Measurements from ENCODE around the gene NPR1. TPM values are rescaled to one million over a fixed set of nuclear protein-coding genes. Genes with fewer than 3 reads are reported as not detected.
A peak's percentile ranks its signal among the peaks of the same experiment; 100 is the strongest.
"Not testable (repeated sequence)": the region's sequence is repeated elsewhere in the genome, so short reads cannot be mapped to it uniquely, and the experiment has no call there.

The NPR1 gene
- not detected for total RNA-seq

- Histone ChIP-seq H3K27me3 (ENCODE audit: insufficient read depth, low read length) (peaks cover 43% of the 10 kb centered on the region), H3K4me3 (ENCODE audit: low read length) (peak within 1 kb of the TSS; percentile 15), H3K9me3 (ENCODE audit: low read depth, low read length) (no peaks in the 10 kb centered on the region), H3K4me1 (ENCODE audit: insufficient read depth, low read length) (peaks cover 26% of the 10 kb centered on the region)
Measured at GRCh38 chr1:153678519-153679336, at the start of gene NPR1. Gene NPR1, plus strand, starts transcription at chr1:153678688. Its CDS starts 421 bp downstream, at chr1:153679109.

GRCh38 chr1:153629343-153629665 is 49.2 kb upstream of the NPR1 start:
- H3K27me3 ChIP-seq (ENCODE audit: insufficient read depth, low read length) = no peaks in the 10 kb centered on the region

GRCh38 chr1:153629971-153630370 is 48.5 kb upstream of the NPR1 start:
- peaks cover 17% of the 10 kb centered on the region for H3K4me1 ChIP-seq (ENCODE audit: insufficient read depth, low read length)
- no peaks in the 10 kb centered on the region for H3K9me3 ChIP-seq (ENCODE audit: low read depth, low read length)
- H3K27me3 ChIP-seq (ENCODE audit: insufficient read depth, low read length) = no peaks in the 10 kb centered on the region
- no peak overlapping the region for H3K4me3 ChIP-seq (ENCODE audit: low read length)

More at GRCh38 chr1:153629343-153629665, 49.2 kb upstream of the NPR1 start:
- no peaks in the 10 kb centered on the region for H3K9me3 ChIP-seq (ENCODE audit: low read depth, low read length)
- peaks cover 17% of the 10 kb centered on the region for H3K4me1 ChIP-seq (ENCODE audit: insufficient read depth, low read length)
- no peak overlapping the region for H3K4me3 ChIP-seq (ENCODE audit: low read length)

- Histone ChIP-seq H3K27me3 (ENCODE audit: insufficient read depth, low read length) (no peaks in the 10 kb centered on the region), H3K4me1 (ENCODE audit: insufficient read depth, low read length) (peaks cover 21% of the 10 kb centered on the region), H3K9me3 (ENCODE audit: low read depth, low read length) (no peaks in the 10 kb centered on the region), H3K4me3 (ENCODE audit: low read length) (no peak overlapping the region)
Measured at GRCh38 chr1:153630384-153630783, 48.1 kb upstream of the NPR1 start.

- Histone ChIP-seq H3K4me1 (ENCODE audit: insufficient read depth, low read length) (peaks cover 30% of the 10 kb centered on the region), H3K4me3 (ENCODE audit: low read length) (no peak overlapping the region), H3K27me3 (ENCODE audit: insufficient read depth, low read length) (no peaks in the 10 kb centered on the region), H3K9me3 (ENCODE audit: low read depth, low read length) (no peaks in the 10 kb centered on the region)
Measured at GRCh38 chr1:153631047-153632022, 47.2 kb upstream of the NPR1 start.

- peaks cover 32% of the 10 kb centered on the region for H3K4me1 ChIP-seq (ENCODE audit: insufficient read depth, low read length)
- no peaks in the 10 kb centered on the region for H3K9me3 ChIP-seq (ENCODE audit: low read depth, low read length)
- H3K4me3 ChIP-seq (ENCODE audit: low read length) = peak overlapping the region; percentile 61
- no peaks in the 10 kb centered on the region for H3K27me3 ChIP-seq (ENCODE audit: insufficient read depth, low read length)
Measured at GRCh38 chr1:153633161-153633753, 45.2 kb upstream of the NPR1 start.

GRCh38 chr1:153633754-153634665 is 44.5 kb upstream of the NPR1 start, which contains the start of gene CHTOP:
Gene CHTOP, plus strand, starts transcription at chr1:153634066. Its CDS starts 2,523 bp downstream, at chr1:153636589.
- Histone ChIP-seq H3K4me3 (ENCODE audit: low read length) (peak within 1 kb of the TSS; percentile 61), H3K4me1 (ENCODE audit: insufficient read depth, low read length) (peaks cover 32% of the 10 kb centered on the region), H3K27me3 (ENCODE audit: insufficient read depth, low read length) (no peaks in the 10 kb centered on the region), H3K9me3 (ENCODE audit: low read depth, low read length) (no peaks in the 10 kb centered on the region)

GRCh38 chr1:153635872-153636271 is 42.6 kb upstream of the NPR1 start:
- H3K4me3 ChIP-seq (ENCODE audit: low read length) = no peak overlapping the region

GRCh38 chr1:153636312-153636711 is 42.2 kb upstream of the NPR1 start:
- no peak overlapping the region for H3K4me3 ChIP-seq (ENCODE audit: low read length)
- H3K27me3 ChIP-seq (ENCODE audit: insufficient read depth, low read length) = no peaks in the 10 kb centered on the region
- no peaks in the 10 kb centered on the region for H3K9me3 ChIP-seq (ENCODE audit: low read depth, low read length)
- peaks cover 28% of the 10 kb centered on the region for H3K4me1 ChIP-seq (ENCODE audit: insufficient read depth, low read length)

More at GRCh38 chr1:153635872-153636271, 42.6 kb upstream of the NPR1 start:
- Histone ChIP-seq H3K4me1 (ENCODE audit: insufficient read depth, low read length) (peaks cover 28% of the 10 kb centered on the region), H3K9me3 (ENCODE audit: low read depth, low read length) (no peaks in the 10 kb centered on the region), H3K27me3 (ENCODE audit: insufficient read depth, low read length) (no peaks in the 10 kb centered on the region)

GRCh38 chr1:153638261-153638660 is 40.2 kb upstream of the NPR1 start:
- Histone ChIP-seq H3K4me1 (ENCODE audit: insufficient read depth, low read length) (peaks cover 24% of the 10 kb centered on the region), H3K4me3 (ENCODE audit: low read length) (no peak overlapping the region), H3K9me3 (ENCODE audit: low read depth, low read length) (no peaks in the 10 kb centered on the region), H3K27me3 (ENCODE audit: insufficient read depth, low read length) (no peaks in the 10 kb centered on the region)

- H3K4me1 ChIP-seq (ENCODE audit: insufficient read depth, low read length) = peaks cover 20% of the 10 kb centered on the region
- H3K27me3 ChIP-seq (ENCODE audit: insufficient read depth, low read length) = no peaks in the 10 kb centered on the region
Measured at GRCh38 chr1:153639280-153639679, 39.2 kb upstream of the NPR1 start.

GRCh38 chr1:153640213-153640612 is 38.3 kb upstream of the NPR1 start:
- peaks cover 21% of the 10 kb centered on the region for H3K4me1 ChIP-seq (ENCODE audit: insufficient read depth, low read length)
- not testable (repeated sequence) for H3K4me3 ChIP-seq (ENCODE audit: low read length); H3K9me3 ChIP-seq (ENCODE audit: low read depth, low read length); H3K27me3 ChIP-seq (ENCODE audit: insufficient read depth, low read length)

More at GRCh38 chr1:153639280-153639679, 39.2 kb upstream of the NPR1 start:
- H3K9me3 ChIP-seq (ENCODE audit: low read depth, low read length) = no peaks in the 10 kb centered on the region
- no peak overlapping the region for H3K4me3 ChIP-seq (ENCODE audit: low read length)

- Histone ChIP-seq H3K4me3 (ENCODE audit: low read length) (no peak overlapping the region), H3K9me3 (ENCODE audit: low read depth, low read length) (no peaks in the 10 kb centered on the region), H3K27me3 (ENCODE audit: insufficient read depth, low read length) (no peaks in the 10 kb centered on the region), H3K4me1 (ENCODE audit: insufficient read depth, low read length) (peaks cover 21% of the 10 kb centered on the region)
Measured at GRCh38 chr1:153640861-153641260, 37.6 kb upstream of the NPR1 start.

- Histone ChIP-seq H3K4me1 (ENCODE audit: insufficient read depth, low read length) (peaks cover 28% of the 10 kb centered on the region), H3K27me3 (ENCODE audit: insufficient read depth, low read length) (no peaks in the 10 kb centered on the region), H3K4me3 (ENCODE audit: low read length) (no peak overlapping the region), H3K9me3 (ENCODE audit: low read depth, low read length) (no peaks in the 10 kb centered on the region)
Measured at GRCh38 chr1:153642161-153642560, 36.3 kb upstream of the NPR1 start.
